Right ventricle myocardium inferior (tissue), 1 donor: ENCODE measurements around the gene KIFBP. TPM values are rescaled to one million over a fixed set of nuclear protein-coding genes. Genes with fewer than 3 reads are reported as not detected.

Source experiments
- ATAC-seq: fragments of 200-7000 bp; cut with Tn5 transposase; one replicate; pipeline ENCODE4 v1.9.1; 2020; ENCODE audit warnings: mild to moderate bottlenecking, moderate library complexity
- DNase-seq: peaks from one replicate; pipeline ENCODE4 v3.0.0; 2021; ENCODE audit errors: missing footprints
- intact Hi-C: fragments of 100-400 bp; cut with DNase I; formaldehyde crosslinking; loops from one replicate; pipeline ENCODE4 v1.11.0; 2022
- total RNA-seq: library from RNA; stranded (reverse); fragmentation: NEBNext Ultra II Directional; extraction: Animal tissue kit (Norgen Biotek cat#: 25700); gene quantifications from one replicate; pipeline ENCODE4 v1.2.1, GENCODE V29; 2021
- donor health status: DM: no; HTN: yes; CAD: no; lungs with severe emphysema.

KIFBP gene
- total RNA-seq, 1 donor from 2014 or later = 52.2 TPM

- ATAC-seq = no peak
- intact Hi-C loops = no loop called here
- no peak for DNase-seq
Observed at GRCh38 chr10:69044546-69044945, 55.9 kb downstream of the KIFBP start.

DNA sequence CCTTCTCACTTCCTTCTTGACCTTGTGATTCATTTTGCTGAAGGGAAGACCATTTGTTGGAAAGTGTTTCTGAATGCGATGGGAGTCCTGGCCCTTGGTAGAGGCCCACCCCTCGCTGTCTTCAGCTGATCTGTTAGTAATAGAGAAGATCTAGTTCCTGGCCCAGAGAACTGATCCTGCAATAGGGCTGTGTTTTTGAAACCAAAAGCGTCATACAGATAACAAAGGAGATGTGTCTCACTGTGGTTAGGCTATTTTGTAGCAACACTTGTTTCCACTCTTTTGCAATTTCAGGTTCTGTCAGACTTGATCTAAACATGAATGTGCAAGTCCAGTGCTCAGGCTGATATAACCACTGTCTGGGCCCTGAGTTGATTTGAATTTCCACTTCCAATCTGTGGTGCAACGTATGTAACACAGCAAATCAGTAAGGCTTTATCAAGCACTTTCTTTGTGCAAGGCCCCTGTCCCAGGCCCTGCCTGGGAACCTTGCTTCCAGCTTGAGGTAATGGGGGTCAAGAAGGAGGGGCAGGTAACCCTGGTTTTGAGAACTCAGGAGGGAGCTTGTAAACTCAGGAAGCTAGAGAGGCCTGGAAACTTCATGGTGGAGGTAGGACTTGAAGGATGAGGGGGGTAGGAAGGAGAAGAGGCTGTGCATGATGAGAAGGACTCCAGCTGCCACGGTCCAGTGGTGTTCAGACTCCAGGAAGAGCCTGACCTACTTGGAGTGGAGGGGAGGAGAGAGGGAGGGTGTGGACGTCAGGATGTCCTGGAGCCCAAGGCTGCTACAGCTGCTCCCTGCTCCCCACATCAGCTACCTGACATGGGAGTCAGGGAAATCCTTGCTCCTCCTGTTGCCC lies 57.1 kb downstream of the KIFBP start:
- intact Hi-C loops = no loop called here
- ATAC-seq (no peak), DNase-seq (no peak)

DNA sequence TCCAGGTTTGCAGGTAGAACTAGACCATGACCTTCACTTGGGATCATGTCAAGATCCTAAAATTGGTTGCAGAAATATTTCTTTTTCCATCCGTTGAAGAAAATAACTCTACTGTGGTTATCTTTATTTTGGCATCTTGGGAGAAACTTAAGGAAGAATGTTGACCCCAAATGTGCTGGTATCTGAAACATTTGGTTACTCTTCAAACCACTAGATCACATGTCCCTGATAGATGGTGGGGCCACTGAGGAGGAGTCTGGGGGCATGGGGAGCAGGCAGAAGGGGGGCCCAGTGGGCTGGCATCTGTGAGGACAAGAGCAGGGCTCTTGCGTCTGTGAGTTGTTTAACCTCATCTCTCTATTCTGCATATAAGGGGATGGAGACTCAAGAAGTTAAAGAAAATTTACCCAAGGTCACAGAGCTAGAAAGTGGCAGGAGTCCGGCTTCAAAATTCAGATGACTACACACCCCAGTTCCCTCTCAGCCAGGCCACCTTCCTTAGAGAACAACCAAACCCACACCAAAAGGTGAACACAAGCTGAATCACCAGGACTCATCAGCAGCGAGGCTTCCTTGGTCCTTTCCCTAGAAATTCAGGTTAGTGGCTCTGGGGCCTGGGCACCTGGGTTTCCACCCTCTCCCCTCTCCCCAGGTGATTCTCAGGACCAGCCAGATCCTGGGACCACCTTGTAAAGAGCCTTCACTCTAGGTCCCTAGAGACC lies 58.7 kb downstream of the KIFBP start:
- DNase-seq = no peak
- intact Hi-C loops = no loop called here

GRCh38 chr10:69048103-69048502 lies 59.5 kb downstream of the KIFBP start:
- peak; percentile 67 for ATAC-seq
- intact Hi-C loops = no loop called here
- peak; percentile 83 for DNase-seq

More for the DNA sequence above, 58.7 kb downstream of the KIFBP start:
- no peak for ATAC-seq

GRCh38 chr10:69049566-69049961 lies 61.0 kb downstream of the KIFBP start:
- ATAC-seq = peak; percentile 43
- no peak for DNase-seq
- intact Hi-C loops = no loop called here

DNA sequence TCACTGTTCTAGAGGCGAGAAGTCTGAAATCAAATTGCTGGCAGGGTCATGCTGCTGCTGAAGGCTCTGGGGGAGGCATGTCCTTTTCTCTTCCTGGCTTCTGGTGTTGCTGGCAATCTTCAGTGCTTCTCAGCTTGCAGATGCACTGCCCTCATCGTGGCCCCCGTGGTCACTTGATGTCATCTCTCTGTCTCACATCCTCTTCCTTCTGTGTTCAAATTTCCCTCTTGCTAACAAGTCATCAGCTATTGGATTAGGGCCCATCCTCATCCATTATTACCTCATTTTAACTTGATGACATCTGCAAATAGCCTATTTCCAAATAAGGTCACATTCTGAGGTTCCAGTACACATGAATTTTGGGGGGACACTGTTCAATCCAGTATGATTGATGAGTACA lies 62.7 kb downstream of the KIFBP start:
- ATAC-seq = peak; percentile 33
- intact Hi-C loops = no loop called here
- peak; percentile 82 for DNase-seq

DNA sequence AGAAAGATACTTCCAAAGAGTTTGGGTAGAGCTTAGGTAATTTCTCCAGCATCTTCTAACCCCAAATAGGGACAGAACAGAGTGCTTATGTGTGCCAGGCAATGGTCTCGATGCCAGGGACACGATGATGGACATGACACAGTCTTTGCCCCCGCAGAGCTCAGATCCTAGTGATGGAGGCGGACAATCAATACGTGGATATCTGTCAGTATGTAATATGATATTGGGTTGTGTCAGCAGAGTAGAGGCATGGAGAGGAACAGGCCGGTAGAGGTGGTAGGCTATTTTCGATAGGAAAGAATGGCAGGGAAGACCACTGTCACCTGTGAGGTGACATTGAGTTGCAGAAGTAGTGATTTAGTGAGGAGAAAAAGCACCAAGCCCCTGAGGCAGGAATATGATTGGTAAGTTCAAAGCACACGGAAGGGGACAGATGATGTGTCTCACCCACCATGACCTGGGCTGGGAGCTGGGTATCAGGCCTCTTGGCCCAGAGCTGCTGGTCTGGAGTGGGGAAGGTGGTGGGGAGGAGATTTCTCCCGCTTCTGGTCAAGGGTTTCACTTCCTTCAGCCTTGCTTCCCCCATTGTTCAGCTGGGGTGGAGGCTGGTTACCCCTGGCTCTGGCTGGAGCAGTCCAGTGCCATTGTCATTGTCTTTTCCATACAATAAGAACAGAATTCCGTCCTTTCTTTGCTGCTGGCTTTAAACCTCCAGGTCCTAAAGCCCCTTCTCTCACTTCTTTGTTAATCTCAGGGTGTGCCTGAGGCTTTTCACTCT lies 63.3 kb downstream of the KIFBP start:
- peak; percentile 45 for ATAC-seq
- intact Hi-C loops = no loop called here
- no peak for DNase-seq

DNA sequence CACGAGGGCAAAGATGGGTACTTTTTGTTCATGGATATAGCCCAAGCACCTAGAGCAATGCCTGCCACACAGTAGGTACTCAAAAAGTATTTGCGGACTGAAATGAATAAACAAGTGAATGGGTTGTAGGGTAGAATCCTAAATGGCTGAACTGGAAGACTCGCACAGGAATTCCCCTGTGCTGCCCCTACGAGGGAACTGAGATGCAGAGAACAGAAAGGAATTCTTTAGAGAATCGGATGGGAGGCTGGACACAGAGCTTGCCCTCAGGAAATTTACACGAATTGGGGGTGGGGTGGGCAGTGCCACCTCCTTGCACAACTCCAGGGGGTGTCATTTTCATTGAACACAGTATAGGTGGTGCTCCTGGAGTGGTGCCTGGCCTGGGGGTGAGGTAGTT lies 64.1 kb downstream of the KIFBP start:
- DNase-seq = no peak
- no peak for ATAC-seq
- intact Hi-C loops = no loop called here

- intact Hi-C loops = no loop called here
- ATAC-seq (no peak), DNase-seq (no peak)
Observed at GRCh38 chr10:69055241-69055640, 66.6 kb downstream of the KIFBP start.

- intact Hi-C loops = loop anchor here (2.0 kb wide), 1 partner anchor 37 kb away; no protein-coding TSS in a partner anchor
- ATAC-seq (peak; percentile 45), DNase-seq (no peak)
Observed at GRCh38 chr10:69056129-69056528, 67.5 kb downstream of the KIFBP start.

DNA sequence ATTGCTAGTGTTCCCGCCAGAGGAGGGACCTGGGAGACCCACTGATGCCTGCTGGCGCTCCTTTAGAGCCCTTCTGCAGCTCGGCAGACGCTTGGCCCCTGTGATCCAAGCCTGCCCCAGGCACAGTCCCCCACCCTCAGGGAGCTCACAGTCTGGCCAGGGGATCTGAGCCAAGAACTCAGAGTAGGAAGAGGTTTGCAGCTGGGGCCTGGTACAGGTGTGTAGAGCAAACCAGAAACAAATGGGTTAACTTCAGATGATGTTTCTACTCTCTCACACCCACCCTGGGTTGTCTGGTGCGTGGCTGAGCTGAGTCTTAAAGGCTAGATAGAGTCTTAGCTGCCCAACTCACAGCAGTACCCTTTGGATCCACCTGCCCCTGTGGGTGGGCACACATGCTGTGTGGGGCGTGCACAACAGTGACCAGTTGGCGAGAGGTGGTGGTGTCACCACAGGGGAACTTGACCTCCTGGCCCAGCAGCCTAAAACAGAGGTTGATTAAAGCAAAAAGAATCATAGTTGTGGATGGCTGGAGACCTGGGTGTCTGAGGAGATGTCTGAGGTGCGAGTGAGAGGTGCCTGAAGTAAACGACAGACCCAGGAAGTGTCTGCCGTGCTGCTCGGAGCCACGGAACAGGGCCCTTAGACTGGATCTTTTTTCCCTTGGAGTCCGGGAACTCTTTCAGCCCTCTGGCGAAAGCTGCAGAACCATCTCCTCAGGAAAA lies 68.1 kb downstream of the KIFBP start:
- no peak for ATAC-seq
- intact Hi-C loops = loop anchor here (2.0 kb wide), 1 partner anchor 36 kb away; no protein-coding TSS in a partner anchor
- no peak for DNase-seq

GRCh38 chr10:69057261-69057950 lies 68.8 kb downstream of the KIFBP start:
- ATAC-seq (no peak), DNase-seq (peak; percentile 84)
- intact Hi-C loops = loop anchor here (2.0 kb wide), 1 partner anchor 35 kb away; no protein-coding TSS in a partner anchor

- intact Hi-C loops = loop anchor here (2.0 kb wide), 1 partner anchor 35 kb away; no protein-coding TSS in a partner anchor
- ATAC-seq = no peak
Observed at GRCh38 chr10:69057951-69058297, 69.3 kb downstream of the KIFBP start.

GRCh38 chr10:69060127-69060798 lies 71.7 kb downstream of the KIFBP start:
- intact Hi-C loops = no loop called here
- ATAC-seq (no peak), DNase-seq (no peak)

More at GRCh38 chr10:69057951-69058297, 69.3 kb downstream of the KIFBP start:
- DNase-seq = no peak

DNA sequence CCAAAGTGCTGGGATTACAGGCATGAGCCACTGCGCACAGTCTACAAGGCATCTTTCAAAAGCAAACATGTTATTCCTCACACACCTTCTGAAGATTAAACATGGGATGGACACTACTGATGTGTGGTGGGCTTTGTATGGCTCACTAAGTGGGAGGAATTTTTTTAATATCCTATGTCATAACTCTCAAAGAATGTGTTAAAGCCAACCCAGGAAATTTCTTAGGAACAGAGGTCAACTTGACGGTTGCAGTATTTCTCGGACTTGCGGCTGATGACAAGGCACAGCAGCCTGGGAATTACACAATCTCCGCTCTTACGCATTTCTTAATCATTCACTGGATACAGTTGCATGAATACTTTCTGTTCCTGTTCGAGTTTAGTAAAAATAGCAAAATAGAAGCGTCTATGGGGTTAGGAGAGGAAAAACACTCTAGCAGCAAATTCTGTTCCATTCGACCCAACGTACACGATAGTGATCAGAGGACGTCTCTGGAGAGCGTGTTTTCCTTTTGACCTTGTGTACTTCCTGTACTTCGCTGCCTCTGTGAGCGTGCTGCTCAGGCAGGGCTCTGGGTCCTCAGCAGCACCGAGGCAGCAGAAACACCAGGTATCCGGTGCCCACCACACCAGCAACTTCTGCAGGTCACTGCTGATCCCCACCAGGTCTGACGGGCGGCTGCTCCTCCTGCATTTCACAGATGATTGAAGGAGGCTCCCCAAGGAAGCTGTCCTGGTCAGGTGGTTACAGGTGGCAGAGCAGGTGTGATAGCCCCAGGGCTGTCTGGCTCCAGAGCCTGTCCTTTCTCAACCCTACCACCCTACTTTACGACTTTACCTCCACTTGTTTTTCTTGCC lies 72.9 kb downstream of the KIFBP start:
- ATAC-seq = peak; percentile 90
- peak; percentile 84 for DNase-seq
- intact Hi-C loops = no loop called here

DNA sequence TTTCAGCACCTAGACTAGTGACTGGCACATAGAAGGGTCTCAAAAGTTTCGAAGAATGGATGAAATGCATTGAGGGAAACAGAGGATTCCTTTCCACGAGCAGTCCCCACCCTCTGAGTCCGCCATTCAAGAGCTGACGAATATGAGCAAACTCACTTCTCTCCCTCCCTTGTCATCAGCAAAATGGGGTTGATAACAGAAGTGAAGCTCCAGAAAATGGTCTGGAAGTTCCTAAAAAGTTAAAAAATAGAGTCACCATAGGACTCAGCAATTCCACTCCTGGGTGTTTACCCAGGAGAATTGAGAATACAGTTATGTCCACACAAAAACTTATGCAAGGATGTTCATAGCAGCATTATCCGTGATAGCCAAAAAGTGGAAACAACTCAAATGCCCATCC lies 74.3 kb downstream of the KIFBP start:
- ATAC-seq (no peak), DNase-seq (no peak)
- intact Hi-C loops = no loop called here
